A549 (cell line): Measurements from ENCODE around the gene SERPINA4.

ENCODE experiments used
- CEBPB ChIP-seq, 2 experiments: fragments of >200 bp in 1 of 2; sonication (Bioruptor Twin) in 1 of 2; formaldehyde crosslinking in 1 of 2; IDR thresholded peaks; 2 replicates each; pipeline ENCODE4 v1.6.1; 2012 to 2016
- CTCF ChIP-seq: fragments of >200 bp; sonication (Bioruptor Twin); formaldehyde crosslinking; IDR thresholded peaks from 3 replicates; pipeline ENCODE4 v1.5.1; 2016
- GATA3 ChIP-seq: IDR thresholded peaks from 2 replicates; pipeline ENCODE4 v1.6.1; 2012; ENCODE audit warnings: borderline replicate concordance
- POLR2A ChIP-seq: IDR thresholded peaks from 2 replicates; pipeline ENCODE4 v1.6.1; 2012; ENCODE audit warnings: mild to moderate bottlenecking, low read length
- RNF2 ChIP-seq: fragments of 200-600 bp; sonication (generic); IDR thresholded peaks from 2 replicates; pipeline ENCODE4 v1.6.1; 2016; ENCODE audit warnings: low read depth, mild to moderate bottlenecking, antibody characterized with exemption, moderate library complexity, borderline replicate concordance

GRCh38 chr14:94538070-94538740 lies 23.0 kb upstream of the SERPINA4 start:
- TF ChIP-seq CTCF (no peak), RNF2 (no peak), POLR2A (no peak), CEBPB (IDR thresholded peaks at IDR 0.05) (no peak), GATA3 (no peak)
